ENCODE data around the gene HTR7. TPM values are rescaled to one million over a fixed set of nuclear protein-coding genes. Genes with fewer than 3 reads are reported as not detected.
A peak's percentile ranks its signal among the peaks of the same experiment; 100 is the strongest.

Gene HTR7
- total RNA-seq, 1 experiment from 2014 or later, result not detected

GRCh38 chr10:90866050-90866598, 8.3 kb upstream of the HTR7 start:
- H3K4me3 ChIP-seq (ENCODE audit: low read depth, low read length, poor library complexity, severe bottlenecking), result no peak overlapping the region
- DNase-seq (ENCODE audit: low spot score), result no peak
- peaks cover 7% of the 10 kb centered on the region for H3K9me3 ChIP-seq (ENCODE audit: low read depth, low read length, poor library complexity, severe bottlenecking)
- H3K27ac ChIP-seq (ENCODE audit: low read depth, low read length, poor library complexity, severe bottlenecking), result no peak overlapping the region
- intact Hi-C loops (cut with micrococcal nuclease; ENCODE audit: unreplicated experiment), result loop anchor here (10.0 kb wide), 1 partner anchor 1441 kb away; no protein-coding TSS in a partner anchor
- no peaks in the 10 kb centered on the region for H3K36me3 ChIP-seq (ENCODE audit: insufficient read depth, low read length, poor library complexity, severe bottlenecking)
- ChIA-PET POLR2A (ENCODE audit: low non-redundant PET) (no interaction called here), CTCF (no interaction called here)
- H3K27me3 ChIP-seq (replicated peaks; ENCODE audit: insufficient read depth, low read depth, low read length, poor library complexity), result peaks cover 57% of the 10 kb centered on the region
- BruUV-seq (replicated peaks), result no TSS peak
- no peak for TF ChIP-seq EZH2 (IDR thresholded peaks at IDR 0.05; ENCODE audit: borderline replicate concordance, low read depth, low read length, poor library complexity, severe bottlenecking)
- no peak for TF ChIP-seq CTCF (conservative IDR thresholded peaks at IDR 0.05; ENCODE audit: low read depth, low read length)
- H3K4me1 ChIP-seq (ENCODE audit: insufficient read depth, low read length, poor library complexity, severe bottlenecking), result no peaks in the 10 kb centered on the region

DNA sequence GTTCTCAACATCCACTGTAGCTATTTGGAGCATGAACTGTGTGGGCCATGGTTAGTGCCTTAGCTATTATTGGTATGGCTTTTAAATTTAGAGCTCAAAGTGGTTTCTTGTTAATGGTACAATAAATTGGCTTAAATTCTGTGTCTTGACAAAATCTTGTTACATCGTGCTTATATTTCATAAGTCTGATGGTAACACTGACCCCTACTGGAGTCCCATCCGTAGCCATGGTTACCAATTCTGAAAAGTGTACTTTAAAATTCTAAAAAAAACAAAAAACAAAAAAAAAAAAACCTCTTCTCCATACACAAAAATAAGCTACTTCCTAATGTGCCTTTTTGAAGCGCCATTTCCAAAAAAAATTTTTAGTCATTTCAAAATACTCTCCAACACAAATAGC, 7.6 kb upstream of the HTR7 start:
- peaks cover 7% of the 10 kb centered on the region for H3K9me3 ChIP-seq (ENCODE audit: low read depth, low read length, poor library complexity, severe bottlenecking)
- no TSS peak for BruUV-seq (replicated peaks)
- ChIA-PET CTCF (interaction anchor here (0.7 kb wide), 2 partner anchors 81 to 107 kb away, joined by 3 to 4 read pairs; no protein-coding TSS in a partner anchor), POLR2A (ENCODE audit: low non-redundant PET) (no interaction called here)
- H3K27ac ChIP-seq (ENCODE audit: low read depth, low read length, poor library complexity, severe bottlenecking), result no peak overlapping the region
- peaks cover 64% of the 10 kb centered on the region for H3K27me3 ChIP-seq (replicated peaks; ENCODE audit: insufficient read depth, low read depth, low read length, poor library complexity)
- no peaks in the 10 kb centered on the region for H3K4me1 ChIP-seq (ENCODE audit: insufficient read depth, low read length, poor library complexity, severe bottlenecking)
- no peak overlapping the region for H3K4me3 ChIP-seq (ENCODE audit: low read depth, low read length, poor library complexity, severe bottlenecking)
- TF ChIP-seq CTCF (conservative IDR thresholded peaks at IDR 0.05; ENCODE audit: low read depth, low read length) (peak; percentile 57), EZH2 (IDR thresholded peaks at IDR 0.05; ENCODE audit: borderline replicate concordance, low read depth, low read length, poor library complexity, severe bottlenecking) (no peak)
- DNase-seq (ENCODE audit: low spot score), result peak; percentile 34
- intact Hi-C loops (cut with micrococcal nuclease; ENCODE audit: unreplicated experiment), result loop anchor here (10.0 kb wide), 1 partner anchor 1441 kb away; no protein-coding TSS in a partner anchor
- H3K36me3 ChIP-seq (ENCODE audit: insufficient read depth, low read length, poor library complexity, severe bottlenecking), result no peaks in the 10 kb centered on the region

- ChIA-PET POLR2A (ENCODE audit: low non-redundant PET) (no interaction called here), CTCF (interaction anchor here (1.0 kb wide), 1 partner anchor 17 kb away, joined by 3 read pairs; no protein-coding TSS in a partner anchor)
- H3K27ac ChIP-seq (ENCODE audit: low read depth, low read length, poor library complexity, severe bottlenecking), result no peak overlapping the region
- peak; percentile 46 for DNase-seq (ENCODE audit: low spot score)
- H3K9me3 ChIP-seq (ENCODE audit: low read depth, low read length, poor library complexity, severe bottlenecking), result no peaks in the 10 kb centered on the region
- no peaks in the 10 kb centered on the region for H3K36me3 ChIP-seq (ENCODE audit: insufficient read depth, low read length, poor library complexity, severe bottlenecking)
- no peaks in the 10 kb centered on the region for H3K4me1 ChIP-seq (ENCODE audit: insufficient read depth, low read length, poor library complexity, severe bottlenecking)
- H3K4me3 ChIP-seq (ENCODE audit: low read depth, low read length, poor library complexity, severe bottlenecking), result no peak overlapping the region
- peaks cover 80% of the 10 kb centered on the region for H3K27me3 ChIP-seq (replicated peaks; ENCODE audit: insufficient read depth, low read depth, low read length, poor library complexity)
- intact Hi-C loops (cut with micrococcal nuclease; ENCODE audit: unreplicated experiment), result loop anchor here (2.0 to 10.0 kb wide), 2 partner anchors 112 to 1438 kb away; no protein-coding TSS in a partner anchor
- no TSS peak for BruUV-seq (replicated peaks)
- TF ChIP-seq CTCF (conservative IDR thresholded peaks at IDR 0.05; ENCODE audit: low read depth, low read length), result peak; percentile 70
- no peak for TF ChIP-seq EZH2 (IDR thresholded peaks at IDR 0.05; ENCODE audit: borderline replicate concordance, low read depth, low read length, poor library complexity, severe bottlenecking)
Measured at GRCh38 chr10:90862908-90863514, 5.2 kb upstream of the HTR7 start.

All from A673 (cell line).